ENCODE data around the gene RASL10B.

RASL10B gene

DNA sequence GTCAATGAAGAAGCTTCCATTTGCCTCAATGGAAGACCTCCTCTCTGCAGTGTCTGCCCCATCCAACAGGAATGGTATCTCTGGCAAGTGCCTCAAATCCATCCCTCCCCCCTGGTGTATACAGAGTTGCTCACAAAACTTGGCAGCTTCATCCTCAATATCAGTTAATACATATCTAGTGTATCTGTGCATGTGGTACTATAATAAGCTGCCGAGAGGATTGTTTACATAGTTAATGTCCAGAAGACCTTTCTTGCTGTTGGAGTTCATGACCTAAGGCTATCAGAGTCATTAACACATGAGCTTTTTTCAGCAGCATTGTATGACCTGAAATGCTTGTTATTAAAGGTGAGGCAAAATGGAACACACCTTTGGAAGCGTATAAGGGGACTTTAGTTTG is 14.0 kb upstream of the RASL10B start:
- no peak for DNase-seq (ENCODE audit: low spot score)

DNA sequence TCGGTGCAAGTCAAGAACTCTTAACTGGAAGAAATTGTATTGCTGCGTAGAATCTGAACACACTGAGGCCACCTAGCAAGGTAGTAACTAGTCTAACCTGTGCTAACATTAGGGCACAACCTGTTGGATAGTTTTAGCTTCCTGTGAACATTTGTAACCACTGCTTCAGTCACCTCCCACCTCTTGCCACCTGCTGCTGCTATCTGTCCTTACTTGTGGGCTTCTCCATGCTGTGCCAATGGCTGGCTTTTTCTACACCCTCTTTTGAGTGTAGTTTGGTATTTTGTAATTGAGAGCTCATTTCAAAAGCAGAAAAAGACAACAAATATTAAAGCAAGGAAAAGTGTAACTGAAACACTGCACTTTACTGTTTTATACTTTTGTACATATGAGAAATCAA is 7.7 kb upstream of the RASL10B start:
- no peak for DNase-seq (ENCODE audit: low spot score)

- DNase-seq (ENCODE audit: low spot score), result no peak
Observed at GRCh38 chr17:35725058-35725457, 6.4 kb upstream of the RASL10B start.

GRCh38 chr17:35725802-35726126 is 5.7 kb upstream of the RASL10B start:
- DNase-seq (ENCODE audit: low spot score), result peak; percentile 17

- peak; percentile 97 for DNase-seq (ENCODE audit: low spot score)
Observed at GRCh38 chr17:35726127-35726952, 5.1 kb upstream of the RASL10B start.

DNA sequence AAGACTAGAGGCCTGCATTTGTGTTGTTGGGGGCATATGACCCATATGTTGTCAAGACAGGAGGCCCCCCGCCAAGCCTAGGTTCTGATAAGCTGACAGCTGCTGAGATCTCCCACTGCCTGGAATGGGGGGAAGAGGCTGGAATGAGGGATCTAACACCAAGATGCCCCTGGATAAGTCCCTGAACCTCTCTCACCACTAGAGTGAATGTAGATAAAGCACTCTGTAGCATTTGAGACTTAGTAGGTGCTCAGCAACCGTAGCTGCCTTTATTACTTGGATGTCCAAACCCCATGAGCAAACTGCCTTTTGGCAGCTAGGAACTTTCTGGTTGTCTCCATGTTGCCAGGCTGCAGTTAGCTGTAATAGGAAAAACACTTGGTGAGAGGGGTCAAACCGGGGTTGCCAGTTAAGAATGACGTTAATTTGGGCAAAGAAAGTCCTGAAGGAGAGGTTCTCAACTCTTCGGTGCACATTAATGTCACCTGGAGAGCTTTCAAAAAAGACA is 4.4 kb upstream of the RASL10B start:
- no peak for DNase-seq (ENCODE audit: low spot score)

GRCh38 chr17:35727635-35728034 is 3.8 kb upstream of the RASL10B start:
- peak; percentile 11 for DNase-seq (ENCODE audit: low spot score)

DNA sequence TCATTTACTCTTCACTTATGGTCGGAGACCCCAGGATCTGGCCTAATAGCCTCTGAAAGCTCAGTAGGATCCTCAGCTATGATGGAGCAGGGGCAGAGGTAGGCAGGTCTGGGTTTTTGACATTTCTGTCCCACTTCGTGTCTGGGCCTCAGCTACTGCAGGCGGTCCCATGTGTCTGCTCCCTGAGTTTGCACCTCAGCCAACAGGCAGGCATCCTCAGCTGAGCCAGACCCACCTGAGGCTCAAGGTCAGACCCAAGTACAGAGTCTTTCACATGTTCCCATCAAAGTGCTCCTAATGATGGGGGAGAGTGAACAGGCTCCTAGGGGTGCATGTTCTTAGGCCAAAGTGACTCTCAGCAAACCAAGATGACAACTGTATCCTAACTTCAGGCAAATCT is 2.9 kb upstream of the RASL10B start:
- DNase-seq (ENCODE audit: low spot score), result no peak

DNA sequence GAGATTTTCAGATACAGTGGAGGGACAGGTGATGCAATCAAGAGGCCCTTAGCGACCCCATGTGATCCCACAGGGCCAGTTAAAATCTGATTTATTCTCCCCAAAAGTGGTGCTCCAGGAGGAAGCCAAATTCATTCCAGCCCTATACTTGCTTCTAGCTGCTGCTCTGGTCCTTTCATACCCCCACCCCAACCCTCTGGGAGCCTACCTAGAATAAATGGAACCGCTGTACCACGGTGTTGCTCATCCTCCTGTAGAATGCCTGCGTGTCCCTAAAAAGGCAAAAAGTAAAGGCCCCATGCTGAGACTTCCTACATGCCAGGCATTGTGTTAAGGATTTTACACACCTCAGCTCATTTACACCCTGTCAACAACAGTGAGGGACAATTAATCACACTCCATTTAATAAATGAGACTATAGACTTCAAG is 2.0 kb upstream of the RASL10B start:
- DNase-seq (ENCODE audit: low spot score), result peak; percentile 9

DNA sequence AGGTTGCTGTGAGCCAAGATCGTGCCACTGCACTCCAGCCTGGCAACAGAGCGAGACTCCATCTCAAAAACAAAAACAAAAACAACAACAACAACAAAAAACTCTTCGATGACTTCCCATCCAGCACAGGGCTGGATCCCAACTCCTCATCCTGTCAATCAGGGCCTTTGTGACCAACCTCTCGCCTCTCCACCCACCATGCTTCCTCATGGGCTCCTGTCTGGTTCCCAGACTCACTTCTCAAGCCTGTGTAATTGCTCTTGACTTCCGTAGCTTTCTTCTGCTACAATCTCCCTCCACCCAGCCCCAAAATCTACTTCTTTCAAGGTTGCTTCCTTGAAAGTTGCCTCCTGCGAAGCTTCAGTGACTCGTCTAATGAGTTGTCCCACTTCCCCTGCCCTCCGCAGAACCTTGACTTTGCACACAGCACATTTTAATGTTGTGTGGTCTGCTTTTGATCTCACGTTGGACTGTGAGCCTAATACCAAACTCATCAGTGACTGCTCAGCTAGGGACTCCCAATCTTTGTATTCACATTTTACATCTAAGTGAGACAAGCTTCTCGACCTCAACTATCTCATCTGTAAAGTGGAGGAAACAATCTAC is 936 bp upstream of the RASL10B start:
- DNase-seq (ENCODE audit: low spot score), result peak; percentile 4

- DNase-seq (ENCODE audit: low spot score), result no peak
Observed at GRCh38 chr17:35731917-35732805, 722 bp downstream of the RASL10B start.

DNA sequence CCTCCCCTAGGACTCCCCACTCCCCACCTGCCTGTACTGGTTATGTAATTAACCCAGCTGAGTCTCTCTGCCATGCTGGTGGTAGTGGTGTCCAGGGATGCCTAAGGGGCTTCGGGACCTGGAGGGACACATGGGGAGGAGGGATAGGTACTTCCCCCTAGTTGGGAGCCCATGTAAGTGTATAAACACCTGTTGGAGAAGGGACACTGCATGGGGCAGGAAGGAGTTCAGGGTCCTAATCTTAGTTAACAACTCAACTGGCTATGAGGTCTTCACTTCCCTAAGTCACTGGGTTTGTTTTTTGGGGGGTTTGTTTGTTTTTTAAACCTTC is 1.3 kb downstream of the RASL10B start:
- no peak for DNase-seq (ENCODE audit: low spot score)

GRCh38 chr17:35733366-35733765 is 1.9 kb downstream of the RASL10B start:
- no peak for DNase-seq (ENCODE audit: low spot score)

- DNase-seq (ENCODE audit: low spot score), result no peak
Observed at GRCh38 chr17:35734396-35734795, 3.0 kb downstream of the RASL10B start.

- no peak for DNase-seq (ENCODE audit: low spot score)
Observed at GRCh38 chr17:35735036-35735805, 3.8 kb downstream of the RASL10B start.

DNA sequence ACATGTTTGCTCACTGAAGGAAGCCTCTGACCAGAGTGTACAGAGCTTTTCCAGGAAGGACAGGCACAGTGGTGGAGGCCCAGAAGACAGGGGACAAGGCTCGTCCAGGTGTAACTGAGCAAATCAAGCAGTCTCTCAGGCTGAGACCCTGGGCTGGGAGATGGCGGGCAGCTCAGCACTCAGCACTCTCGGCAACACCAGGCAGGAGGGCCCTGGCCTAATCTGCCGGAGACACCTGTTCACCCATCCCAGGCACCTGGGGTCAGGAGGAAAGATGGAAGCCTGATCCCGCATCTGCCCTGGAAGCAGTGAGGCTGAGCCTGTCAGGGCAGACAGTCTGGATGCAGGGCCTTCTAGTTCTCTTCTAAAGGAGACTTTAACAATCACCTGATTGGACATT is 4.8 kb downstream of the RASL10B start:
- DNase-seq (ENCODE audit: low spot score), result no peak

GRCh38 chr17:35738519-35739133 is 7.2 kb downstream of the RASL10B start:
- DNase-seq (ENCODE audit: low spot score), result no peak

DNA sequence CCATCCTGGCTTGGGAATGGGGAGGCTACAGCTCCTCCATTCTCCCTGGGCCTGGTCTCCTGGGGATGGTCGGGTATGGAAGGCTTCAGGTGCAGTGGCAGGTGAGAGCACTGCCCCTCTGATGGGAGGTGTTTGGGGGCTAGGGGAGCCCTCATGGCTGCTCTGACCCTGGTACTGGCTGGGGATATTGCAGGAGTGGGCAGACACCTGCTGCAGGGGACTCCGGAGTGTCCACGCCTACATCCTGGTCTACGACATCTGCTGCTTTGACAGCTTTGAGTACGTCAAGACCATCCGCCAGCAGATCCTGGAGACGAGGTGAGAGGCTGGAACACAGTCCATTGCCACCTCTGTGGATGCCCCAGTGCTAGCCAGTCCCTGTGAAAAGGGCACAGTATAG is 8.8 kb downstream of the RASL10B start:
- no peak for DNase-seq (ENCODE audit: low spot score)

- peak; percentile 23 for DNase-seq (ENCODE audit: low spot score)
Observed at GRCh38 chr17:35740997-35741931, 9.8 kb downstream of the RASL10B start.

- DNase-seq (ENCODE audit: low spot score), result no peak
Observed at GRCh38 chr17:35742496-35742895, 11.1 kb downstream of the RASL10B start.
